Measurements from ENCODE around the gene PAPSS1.

Gene PAPSS1

GRCh38 chr4:107718351-107718965, 1.6 kb downstream of the PAPSS1 start:
- no peak overlapping the region for H3K27ac ChIP-seq
- no peak for DNase-seq (ENCODE audit: low spot score)
- CTCF ChIA-PET: no interaction called here
- no peak for TF ChIP-seq CTCF (conservative IDR thresholded peaks at IDR 0.05; ENCODE audit: low read depth)
- POLR2A ChIA-PET (ENCODE audit: low non-redundant PET): no interaction called here

- TF ChIP-seq CTCF (conservative IDR thresholded peaks at IDR 0.05; ENCODE audit: low read depth): no peak
- ChIA-PET POLR2A (ENCODE audit: low non-redundant PET) (no interaction called here), CTCF (no interaction called here)
- no peak for DNase-seq (ENCODE audit: low spot score)
- H3K27ac ChIP-seq: no peak overlapping the region
Observed at GRCh38 chr4:107714256-107714655, 5.8 kb downstream of the PAPSS1 start.

GRCh38 chr4:107712236-107712635, 7.8 kb downstream of the PAPSS1 start:
- no peak overlapping the region for H3K27ac ChIP-seq
- ChIA-PET CTCF (no interaction called here), POLR2A (ENCODE audit: low non-redundant PET) (no interaction called here)
- no peak for DNase-seq (ENCODE audit: low spot score)
- TF ChIP-seq CTCF (conservative IDR thresholded peaks at IDR 0.05; ENCODE audit: low read depth): no peak

- POLR2A ChIA-PET (ENCODE audit: low non-redundant PET): no interaction called here
- H3K27ac ChIP-seq: no peak overlapping the region
- no peak for DNase-seq (ENCODE audit: low spot score)
- CTCF ChIA-PET: no interaction called here
- TF ChIP-seq CTCF (conservative IDR thresholded peaks at IDR 0.05; ENCODE audit: low read depth): no peak
Observed at GRCh38 chr4:107711831-107712230, 8.2 kb downstream of the PAPSS1 start.

- TF ChIP-seq CTCF (conservative IDR thresholded peaks at IDR 0.05; ENCODE audit: low read depth): no peak
- no peak for DNase-seq (ENCODE audit: low spot score)
- CTCF ChIA-PET: interaction anchor here (0.6 kb wide), 1 partner anchor 24 kb away, joined by 7 read pairs; no protein-coding TSS in a partner anchor
- no peak overlapping the region for H3K27ac ChIP-seq
- POLR2A ChIA-PET (ENCODE audit: low non-redundant PET): no interaction called here
Observed at GRCh38 chr4:107710493-107711459, 9.3 kb downstream of the PAPSS1 start.

- ChIA-PET CTCF (interaction anchor here (0.6 kb wide), 1 partner anchor 25 kb away, joined by 7 read pairs; no protein-coding TSS in a partner anchor), POLR2A (ENCODE audit: low non-redundant PET) (no interaction called here)
- no peak for TF ChIP-seq CTCF (conservative IDR thresholded peaks at IDR 0.05; ENCODE audit: low read depth)
- DNase-seq (ENCODE audit: low spot score): no peak
- H3K27ac ChIP-seq: no peak overlapping the region
Observed at GRCh38 chr4:107709916-107710315, 10.1 kb downstream of the PAPSS1 start.

Measured in RWPE1 (cell line).